ENCODE data around the gene SAMD8. TPM values are rescaled to one million over a fixed set of nuclear protein-coding genes. Genes with fewer than 3 reads are reported as not detected.

Gene SAMD8
- total and polyA plus RNA-seq, 2 of the 8 experiments (the other 6 are each of a cell fraction or from before 2014, with no cell fraction given) = 11.7 to 20.9 TPM

DNA sequence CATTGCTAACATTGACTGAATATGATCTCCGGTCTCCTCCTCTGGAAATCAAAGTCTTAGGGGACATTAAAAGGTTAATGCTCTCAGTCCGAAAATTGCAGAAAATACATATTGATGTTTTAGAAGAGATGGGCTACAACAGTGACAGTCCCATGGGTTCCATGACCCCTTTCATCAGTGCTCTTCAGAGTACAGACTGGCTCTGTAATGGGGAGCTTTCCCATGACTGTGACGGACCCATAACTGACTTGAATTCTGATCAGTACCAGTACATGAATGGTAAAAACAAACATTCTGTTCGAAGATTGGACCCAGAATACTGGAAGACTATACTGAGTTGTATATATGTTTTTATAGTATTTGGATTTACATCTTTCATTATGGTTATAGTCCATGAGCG, 39.2 kb downstream of the SAMD8 start:
- Histone ChIP-seq H3K27ac (ENCODE audit: low read depth, low read length) (no peak overlapping the region), H4K5ac (ENCODE audit: insufficient read length, low read depth, low read length) (no peak overlapping the region), H2BK120ac (replicated peaks; ENCODE audit: low read depth, low read length) (no peak overlapping the region), H3K56ac (replicated peaks; ENCODE audit: insufficient read length, low read depth, low read length) (no peak overlapping the region), H2BK20ac (ENCODE audit: low read length) (no peak overlapping the region), H2BK12ac (ENCODE audit: low read depth, low read length) (no peak overlapping the region), H3K27me3 (replicated peaks in 1 of 4; ENCODE audit: control insufficient read depth in 3 of 4, extremely low read depth in 1 of 4, insufficient read depth in 3 of 4, low read length in 3 of 4) (no peaks in the 10 kb centered on the region), H3K14ac (ENCODE audit: insufficient read length) (no peak overlapping the region), H2AK5ac (ENCODE audit: low read depth, low read length) (no peak overlapping the region), H2BK15ac (ENCODE audit: low read length) (no peak overlapping the region), H2AFZ (ENCODE audit: low read length) (no peak overlapping the region), H4K20me1 (replicated peaks in 1 of 2; ENCODE audit: control insufficient read depth in 1 of 2, insufficient read depth in 2 of 2, low read length in 2 of 2) (peaks cover 0 to under 1% of the 10 kb centered on the region in 2 experiments), H3K23ac (ENCODE audit: insufficient read length) (no peak overlapping the region), H4K91ac (replicated peaks; ENCODE audit: insufficient read length, low read length) (no peak overlapping the region), H3K4ac (replicated peaks; ENCODE audit: insufficient read length, low read depth, low read length) (no peak overlapping the region), H3K18ac (ENCODE audit: extremely low read depth, low read length) (no peak overlapping the region), H3K4me2 (ENCODE audit: insufficient read depth in 1 of 2, low read depth in 2 of 2, low read length in 2 of 2) (no peak overlapping the region), H3K36me3 (ENCODE audit: control insufficient read depth in 2 of 4, insufficient read depth in 4 of 4, low read length in 3 of 4) (peaks cover 0 to 6% (median 2%) of the 10 kb centered on the region in 4 experiments; a peak in 4 of 8 replicates), H3K9ac (replicated peaks in 1 of 4; ENCODE audit: extremely low read depth in 1 of 4, low read depth in 3 of 4, low read length in 3 of 4) (no peak overlapping the region), H3K9me3 (ENCODE audit: insufficient read depth in 2 of 2, low read depth in 1 of 2, low read length in 1 of 2) (no peaks in the 10 kb centered on the region), H3K79me1 (ENCODE audit: low read depth, low read length) (no peaks in the 10 kb centered on the region), H2BK5ac (ENCODE audit: low read depth, low read length) (no peak overlapping the region), H3K79me2 (ENCODE audit: control insufficient read depth in 1 of 2, insufficient read depth in 2 of 2, low read length in 2 of 2) (peaks cover 0 to 16% of the 10 kb centered on the region in 2 experiments; a peak in 2 of 4 replicates), H3K4me3 (ENCODE audit: extremely low read depth in 1 of 4, insufficient read depth in 2 of 4, low read depth in 3 of 4, low read length in 4 of 4) (no peak overlapping the region), H4K8ac (ENCODE audit: extremely low read depth, insufficient read depth, low read length) (no peak overlapping the region), H3K4me1 (replicated peaks in 1 of 4; ENCODE audit: control insufficient read depth in 3 of 4, insufficient read depth in 4 of 4, low read length in 3 of 4) (no peaks in the 10 kb centered on the region), H3K23me2 (ENCODE audit: low read depth, low read length) (0 out of 2 replicates have a peak, but pooled peaks cover 2% of the 10 kb centered on the region)
- DNase-seq (ENCODE audit: low read depth in 1 of 2, low spot score in 2 of 2) (no peak), FAIRE-seq (no peak)
- POLR2A ChIA-PET (ENCODE audit: partially characterized antibody) = no interaction called here
- CTCF ChIA-PET (ENCODE audit: partially characterized antibody) = interaction anchor here (0.7 kb wide), 1 partner anchor 37 kb away, joined by 3 read pairs; no protein-coding TSS in a partner anchor
- 93% methylated on average over 5 of the region's 5 CpGs; no CpG with 5 or more reads in 1 of the 2 experiments for WGBS, 2 experiments (ENCODE audit: extremely low coverage in 1 of 2, insufficient coverage in 1 of 2, insufficient read length in 1 of 2, insufficient replicate concordance in 2 of 2, low coverage in 1 of 2, low lambda C conversion rate in 2 of 2, missing lambda C conversion rate in 1 of 2)
- TF ChIP-seq SIN3A (conservative IDR thresholded peaks at IDR 0.05 in 1 of 2, IDR thresholded peaks at IDR 0.05 in 1 of 2; ENCODE audit: low read depth in 1 of 2, low read length in 2 of 2) (no peak), BACH1 (IDR thresholded peaks at IDR 0.05; ENCODE audit: low read length) (no peak), SRF (IDR thresholded peaks at IDR 0.05; ENCODE audit: low read depth, low read length) (no peak), POLR2AphosphoS5 (IDR thresholded peaks at IDR 0.05; ENCODE audit: low read depth, low read length) (no peak), ATF3 (IDR thresholded peaks at IDR 0.05; ENCODE audit: insufficient read depth, low read depth, low read length) (no peak), EP300 (IDR thresholded peaks at IDR 0.05; ENCODE audit: borderline replicate concordance in 1 of 2, low read depth in 2 of 2, low read length in 2 of 2) (no peak), SP1 (IDR thresholded peaks at IDR 0.05; ENCODE audit: low read depth, low read length) (no peak), YY1 (IDR thresholded peaks at IDR 0.05; ENCODE audit: low read depth, low read length) (no peak), CHD1 (IDR thresholded peaks at IDR 0.05; ENCODE audit: low read depth, low read length) (no peak), RXRA (IDR thresholded peaks at IDR 0.05; ENCODE audit: insufficient read depth, low read depth, low read length) (no peak), JUND (IDR thresholded peaks at IDR 0.05; ENCODE audit: low read length) (no peak), HDAC6 (IDR thresholded peaks at IDR 0.05; ENCODE audit: low read depth, low read length) (no peak), NANOG (IDR thresholded peaks at IDR 0.05; ENCODE audit: insufficient read depth, low read depth, low read length, poor library complexity, severe bottlenecking) (no peak), SP4 (IDR thresholded peaks at IDR 0.05; ENCODE audit: low read length) (no peak), NRF1 (IDR thresholded peaks at IDR 0.05; ENCODE audit: low read depth, low read length) (no peak)

Data from H1 (cell line).